ENCODE results near the gene MBP. TPM values are rescaled to one million over a fixed set of nuclear protein-coding genes. Genes with fewer than 3 reads are reported as not detected.
A peak's percentile ranks its signal among the peaks of the same experiment; 100 is the strongest.

MBP gene
- total and polyA plus RNA-seq, 10 of the 15 experiments (the other 5 are each of a cell fraction or from before 2014, with no cell fraction given) = 12.2 to 67.8 (median 42.1) TPM

DNA sequence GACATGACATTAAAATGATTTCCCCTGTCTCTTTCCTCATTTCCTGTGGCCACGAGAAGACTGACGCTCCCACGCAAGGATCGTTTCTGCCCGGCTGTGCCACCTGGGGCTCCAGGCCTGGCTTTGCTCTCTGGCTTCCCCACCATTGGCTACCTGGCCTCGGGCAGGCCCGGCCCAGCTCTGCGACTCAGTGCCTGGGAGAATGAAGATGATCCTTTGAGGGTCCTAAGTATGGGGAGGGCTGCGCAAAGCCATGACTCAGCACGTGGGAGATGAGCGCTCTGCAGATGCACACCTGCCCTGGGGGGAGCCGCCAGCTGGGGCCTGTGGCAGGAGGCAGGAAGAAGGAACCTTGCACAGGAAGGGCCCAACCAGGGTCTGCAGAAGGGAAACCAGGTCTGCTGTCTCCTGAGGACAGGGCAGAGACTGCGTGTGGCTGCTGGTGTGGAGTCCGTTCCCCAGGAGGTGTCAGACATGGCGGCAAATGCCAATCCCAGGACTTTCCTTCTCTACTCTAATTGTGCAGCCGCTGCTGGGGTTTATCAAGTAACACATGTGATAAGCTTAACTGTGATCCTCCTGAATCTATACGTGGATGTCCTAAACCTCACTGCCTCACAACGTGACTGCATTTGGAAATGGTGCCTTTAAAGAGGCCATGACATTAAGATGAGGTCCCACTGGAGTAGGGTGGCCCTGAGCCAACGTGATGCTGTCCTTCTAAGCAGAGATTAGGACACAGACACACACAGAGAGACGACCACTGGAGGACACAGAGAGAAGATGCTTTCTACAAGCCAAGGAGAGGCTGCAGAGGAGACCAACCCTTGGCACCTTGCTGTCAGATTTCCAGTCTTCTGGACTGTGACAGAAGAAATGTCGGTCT, 32.9 kb downstream of the MBP start (continued):
- TF ChIP-seq, protein P1, sequence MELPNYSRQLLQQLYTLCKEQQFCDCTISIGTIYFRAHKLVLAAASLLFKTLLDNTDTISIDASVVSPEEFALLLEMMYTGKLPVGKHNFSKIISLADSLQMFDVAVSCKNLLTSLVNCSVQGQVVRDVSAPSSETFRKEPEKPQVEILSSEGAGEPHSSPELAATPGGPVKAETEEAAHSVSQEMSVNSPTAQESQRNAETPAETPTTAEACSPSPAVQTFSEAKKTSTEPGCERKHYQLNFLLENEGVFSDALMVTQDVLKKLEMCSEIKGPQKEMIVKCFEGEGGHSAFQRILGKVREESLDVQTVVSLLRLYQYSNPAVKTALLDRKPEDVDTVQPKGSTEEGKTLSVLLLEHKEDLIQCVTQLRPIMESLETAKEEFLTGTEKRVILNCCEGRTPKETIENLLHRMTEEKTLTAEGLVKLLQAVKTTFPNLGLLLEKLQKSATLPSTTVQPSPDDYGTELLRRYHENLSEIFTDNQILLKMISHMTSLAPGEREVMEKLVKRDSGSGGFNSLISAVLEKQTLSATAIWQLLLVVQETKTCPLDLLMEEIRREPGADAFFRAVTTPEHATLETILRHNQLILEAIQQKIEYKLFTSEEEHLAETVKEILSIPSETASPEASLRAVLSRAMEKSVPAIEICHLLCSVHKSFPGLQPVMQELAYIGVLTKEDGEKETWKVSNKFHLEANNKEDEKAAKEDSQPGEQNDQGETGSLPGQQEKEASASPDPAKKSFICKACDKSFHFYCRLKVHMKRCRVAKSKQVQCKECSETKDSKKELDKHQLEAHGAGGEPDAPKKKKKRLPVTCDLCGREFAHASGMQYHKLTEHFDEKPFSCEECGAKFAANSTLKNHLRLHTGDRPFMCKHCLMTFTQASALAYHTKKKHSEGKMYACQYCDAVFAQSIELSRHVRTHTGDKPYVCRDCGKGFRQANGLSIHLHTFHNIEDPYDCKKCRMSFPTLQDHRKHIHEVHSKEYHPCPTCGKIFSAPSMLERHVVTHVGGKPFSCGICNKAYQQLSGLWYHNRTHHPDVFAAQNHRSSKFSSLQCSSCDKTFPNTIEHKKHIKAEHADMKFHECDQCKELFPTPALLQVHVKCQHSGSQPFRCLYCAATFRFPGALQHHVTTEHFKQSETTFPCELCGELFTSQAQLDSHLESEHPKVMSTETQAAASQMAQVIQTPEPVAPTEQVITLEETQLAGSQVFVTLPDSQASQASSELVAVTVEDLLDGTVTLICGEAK (IDR thresholded peaks at IDR 0.05; ENCODE audit: borderline replicate concordance) = no peak
- TF ChIP-seq TCF3 (IDR thresholded peaks at IDR 0.05; ENCODE audit: borderline replicate concordance, insufficient read depth, low read depth, low read length) = peak; percentile 91
- no peak for TF ChIP-seq SMARCA5 (IDR thresholded peaks at IDR 0.05)
- no peak for TF ChIP-seq SP1 (IDR thresholded peaks at IDR 0.05; ENCODE audit: low read depth, low read length)
- TF ChIP-seq, protein P2, sequence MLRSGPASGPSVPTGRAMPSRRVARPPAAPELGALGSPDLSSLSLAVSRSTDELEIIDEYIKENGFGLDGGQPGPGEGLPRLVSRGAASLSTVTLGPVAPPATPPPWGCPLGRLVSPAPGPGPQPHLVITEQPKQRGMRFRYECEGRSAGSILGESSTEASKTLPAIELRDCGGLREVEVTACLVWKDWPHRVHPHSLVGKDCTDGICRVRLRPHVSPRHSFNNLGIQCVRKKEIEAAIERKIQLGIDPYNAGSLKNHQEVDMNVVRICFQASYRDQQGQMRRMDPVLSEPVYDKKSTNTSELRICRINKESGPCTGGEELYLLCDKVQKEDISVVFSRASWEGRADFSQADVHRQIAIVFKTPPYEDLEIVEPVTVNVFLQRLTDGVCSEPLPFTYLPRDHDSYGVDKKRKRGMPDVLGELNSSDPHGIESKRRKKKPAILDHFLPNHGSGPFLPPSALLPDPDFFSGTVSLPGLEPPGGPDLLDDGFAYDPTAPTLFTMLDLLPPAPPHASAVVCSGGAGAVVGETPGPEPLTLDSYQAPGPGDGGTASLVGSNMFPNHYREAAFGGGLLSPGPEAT (IDR thresholded peaks at IDR 0.05; ENCODE audit: low read depth) = no peak
- TF ChIP-seq, protein P3, sequence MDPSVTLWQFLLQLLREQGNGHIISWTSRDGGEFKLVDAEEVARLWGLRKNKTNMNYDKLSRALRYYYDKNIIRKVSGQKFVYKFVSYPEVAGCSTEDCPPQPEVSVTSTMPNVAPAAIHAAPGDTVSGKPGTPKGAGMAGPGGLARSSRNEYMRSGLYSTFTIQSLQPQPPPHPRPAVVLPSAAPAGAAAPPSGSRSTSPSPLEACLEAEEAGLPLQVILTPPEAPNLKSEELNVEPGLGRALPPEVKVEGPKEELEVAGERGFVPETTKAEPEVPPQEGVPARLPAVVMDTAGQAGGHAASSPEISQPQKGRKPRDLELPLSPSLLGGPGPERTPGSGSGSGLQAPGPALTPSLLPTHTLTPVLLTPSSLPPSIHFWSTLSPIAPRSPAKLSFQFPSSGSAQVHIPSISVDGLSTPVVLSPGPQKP (IDR thresholded peaks at IDR 0.05; ENCODE audit: low read depth, low read length) = no peak
- no peak for TF ChIP-seq IKZF2 (IDR thresholded peaks at IDR 0.05)
- no peak for TF ChIP-seq CHD4 (IDR thresholded peaks at IDR 0.05)
- TF ChIP-seq KLF5 (IDR thresholded peaks at IDR 0.05; ENCODE audit: partially characterized antibody) = no peak
- TF ChIP-seq STAT1 (conservative IDR thresholded peaks at IDR 0.05) = no peak
- TF ChIP-seq, protein P4, sequence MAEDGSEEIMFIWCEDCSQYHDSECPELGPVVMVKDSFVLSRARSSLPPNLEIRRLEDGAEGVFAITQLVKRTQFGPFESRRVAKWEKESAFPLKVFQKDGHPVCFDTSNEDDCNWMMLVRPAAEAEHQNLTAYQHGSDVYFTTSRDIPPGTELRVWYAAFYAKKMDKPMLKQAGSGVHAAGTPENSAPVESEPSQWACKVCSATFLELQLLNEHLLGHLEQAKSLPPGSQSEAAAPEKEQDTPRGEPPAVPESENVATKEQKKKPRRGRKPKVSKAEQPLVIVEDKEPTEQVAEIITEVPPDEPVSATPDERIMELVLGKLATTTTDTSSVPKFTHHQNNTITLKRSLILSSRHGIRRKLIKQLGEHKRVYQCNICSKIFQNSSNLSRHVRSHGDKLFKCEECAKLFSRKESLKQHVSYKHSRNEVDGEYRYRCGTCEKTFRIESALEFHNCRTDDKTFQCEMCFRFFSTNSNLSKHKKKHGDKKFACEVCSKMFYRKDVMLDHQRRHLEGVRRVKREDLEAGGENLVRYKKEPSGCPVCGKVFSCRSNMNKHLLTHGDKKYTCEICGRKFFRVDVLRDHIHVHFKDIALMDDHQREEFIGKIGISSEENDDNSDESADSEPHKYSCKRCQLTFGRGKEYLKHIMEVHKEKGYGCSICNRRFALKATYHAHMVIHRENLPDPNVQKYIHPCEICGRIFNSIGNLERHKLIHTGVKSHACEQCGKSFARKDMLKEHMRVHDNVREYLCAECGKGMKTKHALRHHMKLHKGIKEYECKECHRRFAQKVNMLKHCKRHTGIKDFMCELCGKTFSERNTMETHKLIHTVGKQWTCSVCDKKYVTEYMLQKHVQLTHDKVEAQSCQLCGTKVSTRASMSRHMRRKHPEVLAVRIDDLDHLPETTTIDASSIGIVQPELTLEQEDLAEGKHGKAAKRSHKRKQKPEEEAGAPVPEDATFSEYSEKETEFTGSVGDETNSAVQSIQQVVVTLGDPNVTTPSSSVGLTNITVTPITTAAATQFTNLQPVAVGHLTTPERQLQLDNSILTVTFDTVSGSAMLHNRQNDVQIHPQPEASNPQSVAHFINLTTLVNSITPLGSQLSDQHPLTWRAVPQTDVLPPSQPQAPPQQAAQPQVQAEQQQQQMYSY (CRISPR knock-in tag; IDR thresholded peaks at IDR 0.05) = no peak
- no peak for TF ChIP-seq PML (IDR thresholded peaks at IDR 0.05; ENCODE audit: low read length)

Measured in GM12878 (cell line).